Neural cell (in vitro differentiated cells): Measurements from ENCODE around the gene SLC17A9. TPM values are rescaled to one million over a fixed set of nuclear protein-coding genes. Genes with fewer than 3 reads are reported as not detected.

Source experiments
- H2AFZ ChIP-seq: fragments of 200-600, 300-800 bp; sonication (generic), shearing (Covaris generic); 2 replicates; pipeline ENCODE4 v1.6.0; 2014; ENCODE audit warnings: low read depth, mild to moderate bottlenecking, antibody characterized with exemption, low read length, moderate library complexity
- H3F3A ChIP-seq: fragments of 200-600 bp; shearing (Covaris generic); 2 replicates; pipeline ENCODE4 v1.6.1; 2016; ENCODE audit warnings: mild to moderate bottlenecking, moderate library complexity, mixed read lengths, antibody characterized with exemption, low read length; ENCODE audit not compliant: insufficient read depth, poor library complexity, severe bottlenecking
- H3K27ac ChIP-seq: fragments of 200-600, 300-800 bp; sonication (generic), shearing (Covaris generic); 2 replicates; pipeline ENCODE4 v1.5.1; 2014; ENCODE audit warnings: mild to moderate bottlenecking, low read length, moderate library complexity
- H3K27me3 ChIP-seq: fragments of 300-800, 200-600 bp; sonication (generic), shearing (Covaris generic); 2 replicates; pipeline ENCODE4 v1.6.0; 2014; ENCODE audit warnings: mild to moderate bottlenecking, low read depth, low read length, moderate library complexity; ENCODE audit not compliant: insufficient read depth
- H3K36me3 ChIP-seq: fragments of 300-800, 200-600 bp; sonication (generic), shearing (Covaris generic); 2 replicates; pipeline ENCODE4 v1.5.1; 2014; ENCODE audit warnings: mild to moderate bottlenecking, antibody characterized with exemption, low read length, moderate library complexity; ENCODE audit not compliant: insufficient read depth
- H3K4me2 ChIP-seq: fragments of 300-800, 200-600 bp; sonication (generic), shearing (Covaris generic); 2 replicates; pipeline ENCODE4 v1.6.0; 2014; ENCODE audit warnings: mild to moderate bottlenecking, low read length
- H3K4me3 ChIP-seq: fragments of 300-800, 200-600 bp; sonication (generic), shearing (Covaris generic); 2 replicates; pipeline ENCODE4 v1.5.1; 2014; ENCODE audit warnings: mild to moderate bottlenecking, low read length, moderate library complexity
- H3K79me2 ChIP-seq: fragments of 200-600 bp; shearing (Covaris generic); replicated peaks from 2 replicates; pipeline ENCODE4 v1.6.0; 2014; ENCODE audit warnings: mild to moderate bottlenecking, low read length, moderate library complexity; ENCODE audit not compliant: insufficient read depth
- H3K9ac ChIP-seq: fragments of 300-800, 200-600 bp; sonication (generic), shearing (Covaris generic); 2 replicates; pipeline ENCODE4 v1.6.1; 2016; ENCODE audit warnings: mild to moderate bottlenecking, low read length, mixed read lengths
- H3K9me2 ChIP-seq: fragments of 200-600 bp; shearing (Covaris generic); 2 replicates; pipeline ENCODE4 v1.6.1; 2016; ENCODE audit warnings: mild to moderate bottlenecking, low read length, mixed read lengths; ENCODE audit not compliant: insufficient read depth
- H3K9me3 ChIP-seq: fragments of 200-600, 300-800 bp; sonication (generic), shearing (Covaris generic); 2 replicates; pipeline ENCODE4 v1.6.1; 2016; ENCODE audit warnings: mild to moderate bottlenecking, mixed run types, low read length, moderate library complexity, mixed read lengths
- H4K20me1 ChIP-seq: fragments of 200-600 bp; shearing (Covaris generic); 2 replicates; pipeline ENCODE4 v1.6.1; 2016; ENCODE audit warnings: mild to moderate bottlenecking, mixed run types; ENCODE audit not compliant: insufficient read depth
- EP300 ChIP-seq: fragments of 450-650 bp; conservative IDR thresholded peaks from 2 replicates; pipeline ENCODE4 v1.6.1; 2014; ENCODE audit warnings: antibody characterized with exemption, mild to moderate bottlenecking, moderate library complexity; ENCODE audit not compliant: poor library complexity, severe bottlenecking
- EZH2 ChIP-seq: fragments of 200-600, 300-800 bp; shearing (Covaris generic), sonication (generic); IDR thresholded peaks from 2 replicates; pipeline ENCODE4 v1.6.1; 2014; ENCODE audit warnings: antibody characterized with exemption, low read length, borderline replicate concordance, mild to moderate bottlenecking; ENCODE audit not compliant: insufficient read depth, poor library complexity, severe bottlenecking
- MXI1 ChIP-seq: fragments of 450-650 bp; conservative IDR thresholded peaks from 2 replicates; pipeline ENCODE4 v1.6.1; 2014; ENCODE audit warnings: antibody characterized with exemption, mild to moderate bottlenecking; ENCODE audit not compliant: poor library complexity, severe bottlenecking
- POLR2AphosphoS5 ChIP-seq: IDR thresholded peaks from 2 replicates; pipeline ENCODE4 v1.6.1; 2012
- RAD21 ChIP-seq: fragments of 450-650 bp; conservative IDR thresholded peaks from 2 replicates; pipeline ENCODE4 v1.6.1; 2014; ENCODE audit warnings: antibody characterized with exemption, mild to moderate bottlenecking, moderate library complexity
- SMC3 ChIP-seq: fragments of 450-650 bp; conservative IDR thresholded peaks from 2 replicates; pipeline ENCODE4 v1.6.1; 2014; ENCODE audit warnings: antibody characterized with exemption, mild to moderate bottlenecking, moderate library complexity; ENCODE audit not compliant: poor library complexity
- TAF1 ChIP-seq: IDR thresholded peaks from 2 replicates; pipeline ENCODE4 v1.6.1; 2012; ENCODE audit warnings: low read depth
- polyA plus RNA-seq: library from polyadenylated mRNA; depleted of rRNA; stranded (reverse); fragments of >200 nt; gene quantifications from 2 replicates; pipeline ENCODE4 v1.2.3, GENCODE V29; 2014
- TF ChIP-seq, protein P1 (sequence below): IDR thresholded peaks from 2 replicates; pipeline ENCODE4 v1.6.1; 2012; ENCODE audit warnings: borderline replicate concordance
- TF ChIP-seq, protein P2 (sequence below): fragments of 450-650 bp; IDR thresholded peaks from 2 replicates; pipeline ENCODE4 v1.5.1; 2014; ENCODE audit warnings: antibody characterized with exemption, mild to moderate bottlenecking, moderate library complexity; ENCODE audit not compliant: poor library complexity, severe bottlenecking

The SLC17A9 gene
- polyA plus RNA-seq, 1 donor from 2014 or later = not detected

DNA sequence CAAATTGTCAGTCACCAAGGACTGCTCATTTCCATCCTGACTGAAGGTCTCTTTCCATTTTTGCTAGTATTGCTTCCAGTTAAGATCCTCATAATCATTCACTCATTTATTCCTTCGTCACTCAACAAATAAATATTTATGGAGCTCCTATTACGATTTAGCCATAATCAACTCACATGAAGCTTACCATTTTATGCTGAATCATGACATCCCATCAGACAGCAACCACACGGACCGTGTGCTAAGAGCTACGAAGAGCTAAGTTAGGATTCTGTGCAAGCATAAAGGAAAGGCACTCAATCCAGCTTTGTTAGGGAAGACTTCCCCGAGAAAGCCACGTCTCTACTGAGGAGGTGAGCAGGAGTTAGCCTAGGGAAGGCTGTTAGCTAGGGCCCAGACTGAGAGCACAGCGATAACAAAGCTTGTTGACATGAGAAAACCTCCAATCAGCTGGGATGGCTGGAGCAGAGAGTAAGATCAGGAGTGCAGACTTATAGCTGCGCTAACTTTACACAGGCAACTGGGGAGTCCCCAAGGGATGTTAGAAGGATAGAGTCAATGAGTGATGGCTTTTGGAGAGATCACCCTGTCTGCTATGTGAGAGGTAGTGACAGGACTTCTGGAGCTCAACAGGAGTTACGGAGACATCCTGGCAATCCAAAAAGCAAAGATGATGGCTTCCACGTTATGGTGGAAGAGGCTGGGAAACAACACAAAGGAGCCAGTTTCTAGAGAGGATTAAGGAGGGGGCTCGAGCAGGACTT lies 17.1 kb upstream of the SLC17A9 start:
- Histone ChIP-seq H3K36me3 (no peaks in the 10 kb centered on the region), H2AFZ (no peak overlapping the region), H3K9me3 (no peaks in the 10 kb centered on the region), H3K79me2 (peaks cover 83% of the 10 kb centered on the region), H3K4me3 (peak overlapping the region; percentile 85), H3K9me2 (no peaks in the 10 kb centered on the region), H3K9ac (no peak overlapping the region), H4K20me1 (no peaks in the 10 kb centered on the region), H3K27ac (no peak overlapping the region), H3K27me3 (no peaks in the 10 kb centered on the region), H3K4me2 (no peak overlapping the region), H3F3A (no peaks in the 10 kb centered on the region)
- TF ChIP-seq MXI1 (no peak), EP300 (no peak), TAF1 (no peak), SMC3 (no peak), EZH2 (no peak), POLR2AphosphoS5 (no peak), RAD21 (no peak)
- TF ChIP-seq, protein P1, sequence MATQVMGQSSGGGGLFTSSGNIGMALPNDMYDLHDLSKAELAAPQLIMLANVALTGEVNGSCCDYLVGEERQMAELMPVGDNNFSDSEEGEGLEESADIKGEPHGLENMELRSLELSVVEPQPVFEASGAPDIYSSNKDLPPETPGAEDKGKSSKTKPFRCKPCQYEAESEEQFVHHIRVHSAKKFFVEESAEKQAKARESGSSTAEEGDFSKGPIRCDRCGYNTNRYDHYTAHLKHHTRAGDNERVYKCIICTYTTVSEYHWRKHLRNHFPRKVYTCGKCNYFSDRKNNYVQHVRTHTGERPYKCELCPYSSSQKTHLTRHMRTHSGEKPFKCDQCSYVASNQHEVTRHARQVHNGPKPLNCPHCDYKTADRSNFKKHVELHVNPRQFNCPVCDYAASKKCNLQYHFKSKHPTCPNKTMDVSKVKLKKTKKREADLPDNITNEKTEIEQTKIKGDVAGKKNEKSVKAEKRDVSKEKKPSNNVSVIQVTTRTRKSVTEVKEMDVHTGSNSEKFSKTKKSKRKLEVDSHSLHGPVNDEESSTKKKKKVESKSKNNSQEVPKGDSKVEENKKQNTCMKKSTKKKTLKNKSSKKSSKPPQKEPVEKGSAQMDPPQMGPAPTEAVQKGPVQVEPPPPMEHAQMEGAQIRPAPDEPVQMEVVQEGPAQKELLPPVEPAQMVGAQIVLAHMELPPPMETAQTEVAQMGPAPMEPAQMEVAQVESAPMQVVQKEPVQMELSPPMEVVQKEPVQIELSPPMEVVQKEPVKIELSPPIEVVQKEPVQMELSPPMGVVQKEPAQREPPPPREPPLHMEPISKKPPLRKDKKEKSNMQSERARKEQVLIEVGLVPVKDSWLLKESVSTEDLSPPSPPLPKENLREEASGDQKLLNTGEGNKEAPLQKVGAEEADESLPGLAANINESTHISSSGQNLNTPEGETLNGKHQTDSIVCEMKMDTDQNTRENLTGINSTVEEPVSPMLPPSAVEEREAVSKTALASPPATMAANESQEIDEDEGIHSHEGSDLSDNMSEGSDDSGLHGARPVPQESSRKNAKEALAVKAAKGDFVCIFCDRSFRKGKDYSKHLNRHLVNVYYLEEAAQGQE = no peak
- TF ChIP-seq, protein P2, sequence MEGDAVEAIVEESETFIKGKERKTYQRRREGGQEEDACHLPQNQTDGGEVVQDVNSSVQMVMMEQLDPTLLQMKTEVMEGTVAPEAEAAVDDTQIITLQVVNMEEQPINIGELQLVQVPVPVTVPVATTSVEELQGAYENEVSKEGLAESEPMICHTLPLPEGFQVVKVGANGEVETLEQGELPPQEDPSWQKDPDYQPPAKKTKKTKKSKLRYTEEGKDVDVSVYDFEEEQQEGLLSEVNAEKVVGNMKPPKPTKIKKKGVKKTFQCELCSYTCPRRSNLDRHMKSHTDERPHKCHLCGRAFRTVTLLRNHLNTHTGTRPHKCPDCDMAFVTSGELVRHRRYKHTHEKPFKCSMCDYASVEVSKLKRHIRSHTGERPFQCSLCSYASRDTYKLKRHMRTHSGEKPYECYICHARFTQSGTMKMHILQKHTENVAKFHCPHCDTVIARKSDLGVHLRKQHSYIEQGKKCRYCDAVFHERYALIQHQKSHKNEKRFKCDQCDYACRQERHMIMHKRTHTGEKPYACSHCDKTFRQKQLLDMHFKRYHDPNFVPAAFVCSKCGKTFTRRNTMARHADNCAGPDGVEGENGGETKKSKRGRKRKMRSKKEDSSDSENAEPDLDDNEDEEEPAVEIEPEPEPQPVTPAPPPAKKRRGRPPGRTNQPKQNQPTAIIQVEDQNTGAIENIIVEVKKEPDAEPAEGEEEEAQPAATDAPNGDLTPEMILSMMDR = no peak

DNA sequence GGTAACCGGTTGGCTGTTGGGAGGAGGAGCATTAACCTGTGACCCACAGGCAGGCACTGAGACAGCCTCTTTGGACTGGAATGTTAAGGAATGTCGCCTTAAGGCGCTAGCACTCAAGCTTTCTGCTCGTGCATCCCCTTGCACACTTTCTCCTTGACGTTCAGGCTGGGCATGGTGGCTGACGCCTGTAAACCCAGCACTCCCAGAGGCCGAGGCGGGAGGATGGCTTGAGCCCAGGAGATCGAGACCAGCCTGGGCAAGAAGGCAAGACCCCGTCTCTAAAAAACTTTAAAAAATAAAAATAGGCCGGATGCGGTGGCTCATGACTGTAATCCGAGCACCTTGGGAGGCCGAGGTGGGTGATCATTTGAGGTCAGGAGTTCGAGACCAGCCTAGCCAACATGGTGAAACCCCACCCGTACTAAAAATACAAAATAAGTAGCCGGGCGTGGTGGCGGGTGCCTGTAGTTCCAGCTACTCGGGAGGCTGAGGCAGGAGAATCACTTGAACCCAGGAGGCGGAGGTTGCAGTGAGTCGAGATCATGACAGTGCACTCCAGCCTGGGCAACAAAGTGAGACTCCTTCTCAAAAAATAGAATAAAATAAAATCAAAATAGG lies 16.4 kb upstream of the SLC17A9 start:
- H4K20me1 ChIP-seq = no peaks in the 10 kb centered on the region
- no peaks in the 10 kb centered on the region for H3K9me3 ChIP-seq
- H3F3A ChIP-seq = no peaks in the 10 kb centered on the region
- peaks cover 84% of the 10 kb centered on the region for H3K79me2 ChIP-seq
- H3K9ac ChIP-seq = no peak overlapping the region
- H3K9me2 ChIP-seq = no peaks in the 10 kb centered on the region
- H3K27me3 ChIP-seq = no peaks in the 10 kb centered on the region
- TF ChIP-seq EP300 (no peak), POLR2AphosphoS5 (no peak), TAF1 (no peak), EZH2 (no peak), MXI1 (no peak), RAD21 (no peak), SMC3 (no peak)
- TF ChIP-seq, protein P1 = no peak
- TF ChIP-seq, protein P2 = no peak
- H3K36me3 ChIP-seq = no peaks in the 10 kb centered on the region
- no peak overlapping the region for H3K27ac ChIP-seq
- H2AFZ ChIP-seq = no peak overlapping the region
- H3K4me3 ChIP-seq = peak overlapping the region; percentile 85
- H3K4me2 ChIP-seq = no peak overlapping the region
